GM19023 (cell line): ENCODE measurements around the gene RAPH1.
A peak's percentile ranks its signal among the peaks of the same experiment; 100 is the strongest.

Experiments used
- ATAC-seq: cut with Tn5 transposase; IDR thresholded peaks from one replicate; pipeline ENCODE4 v1.9.1; 2021; ENCODE audit warnings: mild to moderate bottlenecking, moderate library complexity; ENCODE audit not compliant: unreplicated experiment

The RAPH1 gene

GRCh38 chr2:203492965-203493364 lies 42.1 kb downstream of the RAPH1 start:
- no peak for ATAC-seq

- no peak for ATAC-seq
Measured at GRCh38 chr2:203490391-203490790, 44.7 kb downstream of the RAPH1 start.

- no peak for ATAC-seq
Measured at GRCh38 chr2:203489531-203489930, 45.6 kb downstream of the RAPH1 start.

GRCh38 chr2:203484266-203485112 lies 50.6 kb downstream of the RAPH1 start:
- ATAC-seq, result peak; percentile 92

DNA sequence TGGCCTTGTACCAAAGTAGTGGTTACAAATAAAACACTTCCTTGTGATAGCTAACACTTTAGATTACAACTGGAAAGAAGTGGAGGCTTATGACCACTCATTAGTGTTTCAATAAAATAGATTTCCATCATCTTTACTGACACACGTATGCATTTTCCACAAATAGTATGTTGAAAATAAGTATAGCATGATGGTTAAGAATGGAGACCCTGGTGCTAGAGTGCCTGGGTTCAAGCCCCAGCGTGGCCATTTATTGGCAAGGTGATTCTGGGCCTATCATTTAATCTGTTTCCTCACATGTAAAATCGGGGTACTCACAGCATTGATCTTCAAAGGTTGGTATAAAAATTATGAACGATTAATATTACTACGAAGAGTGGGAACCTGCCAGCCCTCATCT lies 54.5 kb downstream of the RAPH1 start:
- no peak for ATAC-seq

DNA sequence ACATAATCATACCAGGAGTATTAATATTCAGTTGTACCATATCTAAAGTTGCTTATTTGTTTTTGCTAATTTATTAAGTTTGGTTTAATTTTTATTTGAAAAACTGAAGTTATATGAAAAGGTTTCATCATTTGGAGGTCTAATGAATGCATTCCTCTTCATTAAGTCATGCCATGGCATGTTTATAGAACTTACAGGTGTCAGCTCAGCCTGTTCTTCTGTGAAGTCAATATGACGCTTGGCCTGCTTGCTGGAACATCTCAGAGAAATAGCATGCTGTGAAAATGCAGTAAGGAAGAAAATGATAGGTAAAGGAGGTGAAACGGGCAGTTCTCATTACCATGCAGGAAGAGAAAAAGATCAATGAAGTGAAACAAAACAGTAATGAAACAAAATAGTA lies 58.2 kb downstream of the RAPH1 start:
- no peak for ATAC-seq

- no peak for ATAC-seq
Measured at GRCh38 chr2:203471323-203471722, 63.8 kb downstream of the RAPH1 start.

- no peak for ATAC-seq
Measured at GRCh38 chr2:203470371-203470770, 64.7 kb downstream of the RAPH1 start.

DNA sequence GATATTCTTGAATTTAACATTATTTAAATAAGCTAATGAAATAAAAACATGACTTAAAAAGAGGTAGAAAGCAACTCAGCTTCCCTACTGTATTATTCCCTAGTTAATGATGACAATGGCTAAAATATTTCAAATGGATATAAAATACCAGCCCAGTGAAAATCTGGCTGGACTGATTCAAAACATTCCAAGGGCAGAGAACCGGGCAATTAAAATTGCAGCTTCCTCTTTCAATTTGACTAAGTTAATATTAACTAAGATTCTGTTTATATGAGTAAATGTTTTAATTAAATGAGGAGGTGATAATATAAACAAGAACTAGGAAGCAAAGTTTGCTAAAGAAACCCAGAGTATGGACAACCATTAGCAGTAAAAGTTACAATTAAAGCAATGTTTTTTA lies 65.6 kb downstream of the RAPH1 start:
- no peak for ATAC-seq

GRCh38 chr2:203463266-203463678 lies 71.8 kb downstream of the RAPH1 start:
- no peak for ATAC-seq

DNA sequence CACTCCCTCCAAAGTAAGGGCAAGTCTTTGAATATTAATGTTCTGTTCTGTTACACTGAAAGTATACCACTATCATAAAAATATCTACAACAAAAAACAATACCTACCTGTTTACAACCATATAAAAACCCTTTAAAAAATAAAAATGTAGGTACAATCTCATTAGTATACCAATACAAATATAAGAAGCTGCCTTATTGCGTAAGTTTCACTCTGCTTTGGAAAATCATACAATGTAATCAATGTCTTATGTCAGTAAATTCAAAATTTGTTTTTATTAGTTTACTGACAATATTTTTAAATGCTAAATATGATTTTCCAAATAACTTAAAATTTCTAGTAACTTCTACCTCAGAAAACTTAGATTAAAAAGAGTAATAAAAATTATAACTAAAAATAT lies 72.8 kb downstream of the RAPH1 start:
- no peak for ATAC-seq

DNA sequence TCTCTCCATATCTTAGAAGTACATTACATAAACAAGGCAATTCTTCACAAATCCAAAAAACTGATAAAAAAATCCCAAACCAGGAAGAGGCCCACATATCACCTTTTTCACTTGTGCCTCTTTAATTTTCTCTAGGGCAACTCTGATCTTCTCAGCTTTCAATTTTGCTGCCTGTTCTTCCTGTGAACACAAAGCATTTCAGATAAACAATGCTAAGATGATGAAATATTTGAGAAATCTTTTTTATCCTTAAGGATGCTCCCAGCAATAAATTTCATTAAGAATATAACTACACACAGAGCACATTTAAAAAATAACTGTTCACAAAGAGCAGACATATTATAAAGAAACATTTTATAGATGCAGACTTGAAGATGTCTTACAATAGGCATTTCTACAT lies 73.4 kb downstream of the RAPH1 start:
- no peak for ATAC-seq

DNA sequence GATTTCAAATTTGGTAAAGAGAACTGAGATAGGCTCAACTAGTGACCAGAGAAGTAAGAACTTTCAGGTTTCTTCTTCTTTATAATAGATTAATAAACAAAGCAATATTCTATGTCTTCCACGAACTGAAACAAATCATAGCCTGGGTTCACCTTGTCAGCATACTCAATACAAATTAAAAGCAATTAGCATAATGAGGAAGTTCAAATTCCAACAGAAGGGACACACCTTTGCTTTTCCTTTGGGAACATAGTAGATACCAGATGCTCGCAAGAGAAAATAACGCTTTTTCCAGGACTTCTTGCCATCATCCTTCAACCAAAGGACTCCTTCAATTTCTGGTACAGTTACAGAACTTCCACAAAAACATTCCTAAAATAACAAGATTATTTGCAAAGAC lies 79.9 kb downstream of the RAPH1 start:
- no peak for ATAC-seq

DNA sequence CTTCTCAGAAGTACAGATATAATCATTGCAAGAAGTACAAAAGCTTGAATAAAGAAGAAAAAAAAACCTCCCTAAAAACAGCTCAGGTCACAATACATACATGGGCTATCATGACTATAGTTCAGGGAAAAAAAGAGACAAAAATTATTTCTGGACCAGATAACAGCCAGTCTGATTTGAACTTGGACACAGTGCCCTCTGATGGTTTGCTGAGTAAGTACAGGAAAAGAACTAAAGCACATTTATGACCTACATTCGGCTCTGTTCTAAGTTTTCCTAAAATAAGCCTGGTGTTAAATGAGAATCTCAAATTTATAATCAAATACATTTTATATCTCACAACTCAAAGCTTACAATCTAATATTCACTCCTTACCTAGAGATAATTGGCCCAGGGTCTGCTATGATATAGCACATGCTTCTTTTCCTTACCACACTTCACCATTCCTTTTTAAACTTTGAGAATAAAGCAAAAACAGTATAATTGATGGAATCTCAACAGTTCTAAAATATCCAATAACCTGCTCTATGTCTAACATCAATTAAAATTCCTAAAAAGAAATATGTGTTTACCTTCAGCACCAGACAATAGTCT lies 81.1 kb downstream of the RAPH1 start:
- ATAC-seq, result no peak

DNA sequence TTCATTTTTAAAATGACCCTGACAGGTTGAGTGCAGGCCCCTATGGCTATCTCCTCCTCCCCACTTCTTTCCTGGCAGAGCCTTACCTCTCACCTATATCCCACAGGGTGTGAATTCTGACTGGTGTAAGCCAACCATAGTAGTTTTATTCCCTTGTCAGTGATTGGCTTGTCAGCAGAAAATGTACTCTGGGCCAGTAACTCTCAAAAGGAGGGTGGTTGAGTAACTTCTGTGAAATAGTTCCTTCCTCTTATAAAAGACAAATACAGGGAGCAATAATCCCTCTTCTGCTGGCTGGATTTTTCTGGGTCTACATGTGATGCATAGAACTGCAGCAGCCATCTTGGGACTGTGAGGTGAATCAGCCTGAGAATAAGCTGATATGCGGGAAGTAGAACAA lies 83.4 kb downstream of the RAPH1 start:
- no peak for ATAC-seq

GRCh38 chr2:203451011-203451410 lies 84.1 kb downstream of the RAPH1 start:
- ATAC-seq, result no peak

DNA sequence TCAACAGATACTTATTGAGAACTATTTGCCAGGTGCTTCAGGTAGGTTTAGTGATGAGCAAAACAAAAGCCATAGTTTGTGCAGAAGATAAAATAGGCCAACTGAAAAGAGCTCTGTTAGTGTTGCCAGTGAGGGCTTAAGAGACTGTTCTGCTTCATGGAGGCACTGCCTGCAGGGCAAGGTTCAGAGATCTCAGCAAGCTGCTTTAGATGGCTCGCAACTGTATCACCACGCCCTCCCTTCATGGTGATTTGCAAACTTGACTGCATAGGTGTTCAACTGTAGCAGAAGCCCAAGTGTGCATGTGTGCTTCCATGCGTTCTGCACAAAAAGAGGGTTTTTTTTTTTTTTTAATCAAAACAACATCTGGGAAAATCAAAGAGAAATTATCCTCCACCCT lies 84.5 kb downstream of the RAPH1 start:
- no peak for ATAC-seq

DNA sequence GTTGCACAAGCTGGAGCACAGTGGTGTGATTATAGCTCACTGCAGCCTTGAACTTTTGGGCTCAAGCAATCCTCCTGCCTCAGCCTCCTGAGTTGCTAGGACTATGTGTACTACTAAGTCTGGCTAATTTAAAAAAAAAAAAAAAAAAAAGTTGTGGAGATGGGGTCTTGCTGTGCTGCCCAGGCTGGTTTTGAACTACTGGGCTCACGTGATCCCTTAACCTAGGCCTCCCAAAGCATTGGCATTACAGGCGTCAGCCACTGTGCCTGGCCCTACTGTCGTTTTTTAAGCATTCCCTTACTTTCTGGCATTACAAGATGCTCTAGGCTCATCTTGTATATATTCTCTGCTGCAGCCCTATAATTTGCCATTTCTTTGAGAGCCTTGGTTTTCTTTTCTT lies 88.3 kb downstream of the RAPH1 start:
- no peak for ATAC-seq

- no peak for ATAC-seq
Measured at GRCh38 chr2:203446071-203446481, 89.0 kb downstream of the RAPH1 start.

DNA sequence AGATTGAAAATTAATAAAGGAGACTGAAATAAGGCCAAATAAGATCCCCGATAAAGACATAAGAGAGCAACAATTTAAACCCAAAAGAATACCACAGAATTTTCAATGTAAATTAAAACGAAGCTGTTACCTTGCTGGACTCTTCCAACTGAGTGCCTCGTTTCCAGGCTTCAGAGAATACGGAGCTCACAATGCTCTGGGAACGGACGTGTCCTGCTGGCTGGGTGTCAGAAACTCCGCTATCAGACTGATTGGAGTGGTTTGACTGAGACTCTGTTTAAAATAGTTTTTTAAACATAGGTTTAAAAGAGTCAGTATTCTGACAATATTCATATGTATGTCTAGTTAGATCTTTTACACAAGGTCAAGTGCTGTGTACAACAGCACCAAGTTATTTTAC lies 90.4 kb downstream of the RAPH1 start:
- no peak for ATAC-seq

- ATAC-seq, result no peak
Measured at GRCh38 chr2:203442463-203442862, 92.6 kb downstream of the RAPH1 start.

DNA sequence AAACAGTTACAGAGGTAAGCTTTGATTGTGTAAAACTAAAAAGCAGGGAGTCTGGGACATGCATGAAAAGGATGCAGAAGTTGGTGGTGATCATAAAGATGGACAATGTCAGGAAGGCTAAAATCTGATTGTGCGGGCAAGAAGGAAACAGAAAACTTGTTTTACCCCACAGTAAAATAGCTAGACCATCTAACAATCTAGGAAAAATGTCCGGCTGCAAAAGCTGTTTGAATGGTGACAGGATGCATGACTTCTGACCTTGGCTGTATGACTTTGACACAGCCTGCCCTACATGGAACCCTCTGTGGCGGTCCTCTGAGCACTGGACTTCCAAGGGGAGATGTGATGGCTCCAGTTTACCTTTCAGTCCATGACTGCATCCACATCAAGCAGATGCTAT lies 93.6 kb downstream of the RAPH1 start:
- ATAC-seq, result no peak

- ATAC-seq, result no peak
Measured at GRCh38 chr2:203440671-203441070, 94.4 kb downstream of the RAPH1 start.
